Keratinocyte (primary cell): ENCODE results near the gene AJUBA. TPM values are rescaled to one million over a fixed set of nuclear protein-coding genes. Genes with fewer than 3 reads are reported as not detected.

Experiments used
- DNase-seq: peaks from one replicate; pipeline ENCODE4 v3.0.0-alpha.2; 2011; ENCODE audit warnings: low read depth, missing footprints, low spot score
- FAIRE-seq: peaks from 2 replicates; lab custom pipeline; 2011; peaks lifted over from hg19 to GRCh38; lab: Jason Lieb, UNC
- H2AFZ ChIP-seq: 2 replicates; pipeline ENCODE4 v1.6.0; 2012; ENCODE audit warnings: low read length, control low read depth, inconsistent platforms; ENCODE audit not compliant: control insufficient read depth
- H3K27ac ChIP-seq: 2 replicates; pipeline ENCODE4 v1.5.1; 2011; ENCODE audit warnings: low read length; ENCODE audit not compliant: control insufficient read depth, insufficient read depth
- H3K27me3 ChIP-seq: 3 replicates; pipeline ENCODE4 v1.6.0; 2011; ENCODE audit warnings: low read length; ENCODE audit not compliant: control insufficient read depth, insufficient read depth; ENCODE audit errors: extremely low read depth
- H3K36me3 ChIP-seq, 2 experiments: 2 replicates in 1 of 2; 3 replicates in 1 of 2; pipeline ENCODE4 v1.5.1; 2011; ENCODE audit warnings: low read length in 2 of 2, mild to moderate bottlenecking in 1 of 2; ENCODE audit not compliant: control insufficient read depth in 2 of 2, insufficient read depth in 2 of 2; ENCODE audit errors: extremely low read depth in 1 of 2
- H3K4me1 ChIP-seq: 3 replicates; pipeline ENCODE4 v1.5.1; 2011; ENCODE audit warnings: low read length; ENCODE audit not compliant: control insufficient read depth, insufficient read depth; ENCODE audit errors: extremely low read depth
- H3K4me2 ChIP-seq: 3 replicates; pipeline ENCODE4 v1.6.0; 2011; ENCODE audit warnings: low read depth, low read length; ENCODE audit not compliant: control insufficient read depth, insufficient read depth; ENCODE audit errors: extremely low read depth
- H3K4me3 ChIP-seq, 3 experiments: fragments of 200-600 bp in 1 of 3; sonication (generic) in 1 of 3; 2 replicates in 2 of 3; 3 replicates in 1 of 3; pipeline ENCODE4 v1.5.1; 2011 to 2016; ENCODE audit warnings: low read length in 3 of 3, mild to moderate bottlenecking in 3 of 3, control low read depth in 2 of 3, inconsistent platforms in 1 of 3, low read depth in 1 of 3, mixed read lengths in 1 of 3, mixed run types in 1 of 3, moderate library complexity in 1 of 3; ENCODE audit not compliant: control insufficient read depth in 2 of 3, insufficient read depth in 2 of 3; ENCODE audit errors: extremely low read depth in 1 of 3
- H3K79me2 ChIP-seq: 2 replicates; pipeline ENCODE4 v1.6.0; 2012; ENCODE audit warnings: low read length; ENCODE audit not compliant: control insufficient read depth, insufficient read depth
- H3K9ac ChIP-seq: 3 replicates; pipeline ENCODE4 v1.6.0; 2011; ENCODE audit warnings: low read length; ENCODE audit not compliant: control insufficient read depth, insufficient read depth; ENCODE audit errors: extremely low read depth
- H3K9me1 ChIP-seq: 3 replicates; pipeline ENCODE4 v1.6.0; 2011; ENCODE audit warnings: low read length; ENCODE audit not compliant: control insufficient read depth, insufficient read depth; ENCODE audit errors: extremely low read depth
- H3K9me3 ChIP-seq: 2 replicates; pipeline ENCODE4 v1.5.1; 2012; ENCODE audit warnings: low read depth, low read length; ENCODE audit not compliant: control insufficient read depth
- H4K20me1 ChIP-seq: 3 replicates; pipeline ENCODE4 v1.6.0; 2011; ENCODE audit warnings: low read length; ENCODE audit not compliant: control insufficient read depth, insufficient read depth; ENCODE audit errors: extremely low read depth
- EZH2 ChIP-seq: IDR thresholded peaks from one replicate; pipeline ENCODE4 v1.6.1; 2012; ENCODE audit warnings: inconsistent platforms, mild to moderate bottlenecking, low read length, moderate library complexity
- dilution Hi-C: fragments of 300-500 bp; cut with MboI; formaldehyde crosslinking; loops from one replicate; pipeline ENCODE4 v1.7.0; 2020; ENCODE audit warnings: low sequenced_read_pairs; ENCODE audit not compliant: extremely low pct_ligation_motif_present
- polyA plus RNA-seq, 5 experiments: library from polyadenylated mRNA; depleted of rRNA in 3 of 5; stranded (reverse) in 3 of 5; stranded (forward) in 1 of 5; unstranded in 1 of 5; fragments of >200 nt; gene quantifications; 1 replicate in 1 of 5; 2 replicates in 3 of 5; 3 replicates in 1 of 5; pipeline versions ENCODE4 v1.2.1 to v1.2.3, GENCODE V29; 2011 to 2012; ENCODE audit warnings: missing spikeins in 2 of 5, low read depth in 1 of 5, low replicate concordance in 1 of 5
- TF ChIP-seq, protein P1 (sequence below), 3 experiments: IDR thresholded peaks in 1 of 3; conservative IDR thresholded peaks in 1 of 3; optimal IDR thresholded peaks in 1 of 3; 2 replicates in 2 of 3; 3 replicates in 1 of 3; pipeline versions ENCODE3 to v1.5.1; 2011; ENCODE audit warnings: low read length in 3 of 3, mild to moderate bottlenecking in 3 of 3, moderate library complexity in 2 of 3, control low read depth in 1 of 3, inconsistent platforms in 1 of 3; ENCODE audit not compliant: insufficient read depth in 2 of 3; ENCODE audit errors: extremely low read depth in 1 of 3

Gene AJUBA
- polyA plus RNA-seq, 1 donor (not counting 4 experiments of a cell fraction or from before 2014, with no cell fraction given) = 157 TPM

DNA sequence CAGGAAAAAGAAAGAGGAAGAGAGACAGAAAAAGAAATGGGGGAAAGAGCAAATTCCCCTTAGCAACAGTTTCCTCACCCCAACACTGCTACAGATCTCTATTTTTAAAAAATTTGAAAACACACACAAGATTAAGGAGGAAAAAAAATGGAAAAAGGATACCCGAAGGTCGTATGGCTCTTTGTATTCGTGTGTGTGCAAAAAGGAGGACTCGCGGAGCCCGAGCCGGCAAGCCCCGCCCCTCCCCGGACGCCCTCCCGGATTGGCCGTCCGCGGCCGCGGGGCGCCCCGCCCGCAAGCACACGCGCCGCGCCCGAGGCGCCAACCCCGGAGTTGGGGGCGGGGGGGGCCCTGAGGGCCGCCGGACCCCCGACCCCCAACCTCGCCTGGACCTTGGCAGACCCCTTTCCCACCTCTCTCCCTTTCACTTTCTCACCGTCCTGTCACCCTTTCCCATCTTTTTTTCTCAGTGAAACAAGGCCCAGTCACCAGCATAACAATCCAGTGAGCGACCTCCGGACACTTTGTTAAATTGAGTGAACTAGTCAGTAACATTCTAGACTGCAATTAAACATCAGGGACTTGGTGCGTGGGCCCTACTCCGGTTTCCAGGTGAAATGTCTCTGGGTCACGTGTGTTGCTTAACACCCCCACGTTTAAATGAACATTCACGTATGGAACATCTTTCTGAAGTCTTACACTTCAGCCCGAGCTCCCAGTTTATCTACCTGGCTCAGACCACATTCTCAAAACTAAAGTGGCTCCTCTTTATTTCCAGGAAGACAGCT is 27.8 kb upstream of the AJUBA start, which contains the start of gene C14orf93:
Gene C14orf93, minus strand, starts transcription at position 205 of the 788 bp plus-strand sequence. CDS start 11,120 bp downstream, outside the sequence.
- Histone ChIP-seq H3K27me3 (no peaks in the 10 kb centered on the region), H3K4me3 (peak within 1 kb of the TSS; percentile 39 to 86 (median 64)), H3K27ac (peak within 1 kb of the TSS; percentile 83), H3K4me2 (peak within 1 kb of the TSS; percentile 84), H3K36me3 (no peaks in the 10 kb centered on the region), H3K9me1 (no peaks in the 10 kb centered on the region), H4K20me1 (no peaks in the 10 kb centered on the region), H2AFZ (peak within 1 kb of the TSS; percentile 89), H3K9me3 (no peaks in the 10 kb centered on the region), H3K79me2 (no peaks in the 10 kb centered on the region), H3K4me1 (peaks cover 27% of the 10 kb centered on the region), H3K9ac (peak within 1 kb of the TSS; percentile 70)
- FAIRE-seq = no peak
- dilution Hi-C loops = no loop called here
- TF ChIP-seq EZH2 = no peak
- TF ChIP-seq, protein P1, sequence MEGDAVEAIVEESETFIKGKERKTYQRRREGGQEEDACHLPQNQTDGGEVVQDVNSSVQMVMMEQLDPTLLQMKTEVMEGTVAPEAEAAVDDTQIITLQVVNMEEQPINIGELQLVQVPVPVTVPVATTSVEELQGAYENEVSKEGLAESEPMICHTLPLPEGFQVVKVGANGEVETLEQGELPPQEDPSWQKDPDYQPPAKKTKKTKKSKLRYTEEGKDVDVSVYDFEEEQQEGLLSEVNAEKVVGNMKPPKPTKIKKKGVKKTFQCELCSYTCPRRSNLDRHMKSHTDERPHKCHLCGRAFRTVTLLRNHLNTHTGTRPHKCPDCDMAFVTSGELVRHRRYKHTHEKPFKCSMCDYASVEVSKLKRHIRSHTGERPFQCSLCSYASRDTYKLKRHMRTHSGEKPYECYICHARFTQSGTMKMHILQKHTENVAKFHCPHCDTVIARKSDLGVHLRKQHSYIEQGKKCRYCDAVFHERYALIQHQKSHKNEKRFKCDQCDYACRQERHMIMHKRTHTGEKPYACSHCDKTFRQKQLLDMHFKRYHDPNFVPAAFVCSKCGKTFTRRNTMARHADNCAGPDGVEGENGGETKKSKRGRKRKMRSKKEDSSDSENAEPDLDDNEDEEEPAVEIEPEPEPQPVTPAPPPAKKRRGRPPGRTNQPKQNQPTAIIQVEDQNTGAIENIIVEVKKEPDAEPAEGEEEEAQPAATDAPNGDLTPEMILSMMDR (optimal IDR thresholded peaks at IDR 0.05 in 1 of 3, IDR thresholded peaks at IDR 0.05 in 1 of 3, conservative IDR thresholded peaks at IDR 0.05 in 1 of 3; ENCODE audit: extremely low read depth in 1 of 3, insufficient read depth in 2 of 3, low read length in 3 of 3) = no peak
- no peak for DNase-seq

DNA sequence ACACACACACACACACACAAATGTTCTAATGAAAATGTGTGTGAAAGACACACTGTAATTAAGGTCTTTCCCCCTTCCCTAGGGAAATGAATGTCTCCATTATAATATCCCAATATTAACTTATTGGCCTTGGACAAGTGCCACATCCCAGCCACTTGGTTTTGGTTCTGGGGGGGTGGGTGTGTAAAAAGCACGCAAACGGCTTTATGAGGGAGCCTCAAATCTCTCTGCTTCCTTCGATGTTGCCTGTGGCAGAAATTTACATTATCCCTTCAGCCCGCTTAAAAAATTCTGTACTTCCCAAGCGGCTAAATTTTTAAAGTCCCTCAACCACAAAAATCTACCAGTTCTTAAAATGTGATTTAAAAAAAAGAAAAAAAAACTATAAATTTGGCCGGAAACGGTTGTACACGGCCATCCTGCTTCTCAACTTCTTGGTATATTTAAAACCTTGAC is 27.2 kb upstream of the AJUBA start:
- H3K9ac ChIP-seq = peak overlapping the region; percentile 70
- no peaks in the 10 kb centered on the region for H3K9me3 ChIP-seq
- no peaks in the 10 kb centered on the region for H3K36me3 ChIP-seq
- FAIRE-seq = no peak
- no peaks in the 10 kb centered on the region for H3K27me3 ChIP-seq
- H3K27ac ChIP-seq = peak overlapping the region; percentile 83
- H3K79me2 ChIP-seq = no peaks in the 10 kb centered on the region
- DNase-seq = no peak
- dilution Hi-C loops = no loop called here
- peak overlapping the region; percentile 39 to 86 (median 64) for H3K4me3 ChIP-seq
- peak overlapping the region; percentile 88 for H2AFZ ChIP-seq
- no peaks in the 10 kb centered on the region for H3K9me1 ChIP-seq
- TF ChIP-seq, protein P1 (optimal IDR thresholded peaks at IDR 0.05 in 1 of 3, IDR thresholded peaks at IDR 0.05 in 1 of 3, conservative IDR thresholded peaks at IDR 0.05 in 1 of 3; ENCODE audit: extremely low read depth in 1 of 3, insufficient read depth in 2 of 3, low read length in 3 of 3) = no peak
- no peak for TF ChIP-seq EZH2
- peak overlapping the region; percentile 84 for H3K4me2 ChIP-seq
- no peaks in the 10 kb centered on the region for H4K20me1 ChIP-seq
- H3K4me1 ChIP-seq = peaks cover 27% of the 10 kb centered on the region
